Sigmoid colon (tissue), 4 donors: ENCODE measurements around the gene SPAG6.

ENCODE experiments used
- CTCF ChIP-seq, 4 experiments: fragments of 450-650 bp in 3 of 4; fragments of 200-600 bp in 1 of 4; IDR thresholded peaks; one replicate each; pipeline ENCODE4 v1.5.1; 2016 to 2019; ENCODE audit warnings: antibody characterized with exemption in 4 of 4, mild to moderate bottlenecking in 3 of 4, moderate library complexity in 2 of 4
- EP300 ChIP-seq, 4 donors: sonication (generic); formaldehyde crosslinking; IDR thresholded peaks; one replicate each; pipeline ENCODE4 v1.6.1; 2017; ENCODE audit warnings: antibody characterized with exemption in 4 of 4
- POLR2A ChIP-seq, 2 donors: fragments of 450-650 bp; IDR thresholded peaks; one replicate each; pipeline ENCODE4 v1.6.1; 2016; ENCODE audit warnings: antibody characterized with exemption in 2 of 2, mild to moderate bottlenecking in 2 of 2, moderate library complexity in 2 of 2

GRCh38 chr10:22461891-22462290 lies 116.6 kb downstream of the SPAG6 start:
- TF ChIP-seq POLR2A (IDR thresholded peaks at IDR 0.05) (no peak), CTCF (IDR thresholded peaks at IDR 0.05) (no peak), EP300 (IDR thresholded peaks at IDR 0.05) (no peak)
